Central memory CD8-positive, alpha-beta T cell (primary cell): ENCODE data around the gene CTNNA2.

Experiments used
- ATAC-seq: fragments of 150-1000 bp; cut with Tn5 transposase; replicated peaks from 2 replicates; pipeline ENCODE4 v1.10.0; 2022; ENCODE audit warnings: mild to moderate bottlenecking, moderate FRiP score, moderate number of reproducible peaks; ENCODE audit not compliant: poor library complexity, severe bottlenecking; ENCODE audit errors: extremely low read depth
- DNase-seq, 2 donors: peaks; one replicate each; pipeline ENCODE4 v3.0.0; 2021; ENCODE audit warnings: low spot score in 2 of 2
- H3K27ac Mint-ChIP-seq: one replicate; pipeline ENCODE4 v1.8.0; 2022; ENCODE audit warnings: low read depth, mild to moderate bottlenecking, moderate library complexity, mixed read lengths
- H3K27me3 Mint-ChIP-seq: one replicate; pipeline ENCODE4 v1.8.0; 2022; ENCODE audit warnings: mixed read lengths
- H3K36me3 Mint-ChIP-seq: one replicate; pipeline ENCODE4 v1.8.0; 2022; ENCODE audit warnings: mild to moderate bottlenecking, moderate library complexity, mixed read lengths; ENCODE audit not compliant: insufficient read depth
- H3K4me1 Mint-ChIP-seq: one replicate; pipeline ENCODE4 v1.8.0; 2022; ENCODE audit warnings: mixed read lengths
- H3K4me3 Mint-ChIP-seq: one replicate; pipeline ENCODE4 v1.8.0; 2022; ENCODE audit warnings: mild to moderate bottlenecking, moderate library complexity, mixed read lengths
- H3K9me3 Mint-ChIP-seq: one replicate; pipeline ENCODE4 v1.8.0; 2022; ENCODE audit warnings: mixed read lengths

CTNNA2 gene

GRCh38 chr2:79721966-79722365 lies 209.1 kb downstream of the CTNNA2 start:
- Mint-ChIP-seq H3K27me3 (no peaks in the 10 kb centered on the region), H3K4me3 (no peak overlapping the region), H3K4me1 (no peaks in the 10 kb centered on the region), H3K27ac (no peak overlapping the region), H3K36me3 (no peaks in the 10 kb centered on the region), H3K9me3 (peaks cover 18% of the 10 kb centered on the region)
- DNase-seq (no peak), ATAC-seq (no peak)

- no peak for ATAC-seq
- Mint-ChIP-seq H3K27me3 (no peaks in the 10 kb centered on the region), H3K36me3 (no peaks in the 10 kb centered on the region), H3K9me3 (peaks cover 17% of the 10 kb centered on the region), H3K27ac (no peak overlapping the region), H3K4me1 (no peaks in the 10 kb centered on the region), H3K4me3 (no peak overlapping the region)
- no peak for DNase-seq
These were observed 211.0 kb downstream of the CTNNA2 start for GRCh38 chr2:79723830-79724229.

- ATAC-seq (no peak), DNase-seq (no peak)
- H3K27ac Mint-ChIP-seq, result no peak overlapping the region
- H3K27me3 Mint-ChIP-seq, result no peaks in the 10 kb centered on the region
- no peaks in the 10 kb centered on the region for H3K36me3 Mint-ChIP-seq
- H3K4me1 Mint-ChIP-seq, result no peaks in the 10 kb centered on the region
- peaks cover 5% of the 10 kb centered on the region for H3K9me3 Mint-ChIP-seq
- H3K4me3 Mint-ChIP-seq, result no peak overlapping the region
These were observed 216.7 kb downstream of the CTNNA2 start for GRCh38 chr2:79729532-79729931.

GRCh38 chr2:79734518-79734917 lies 221.7 kb downstream of the CTNNA2 start:
- no peak for ATAC-seq
- Mint-ChIP-seq H3K4me1 (no peaks in the 10 kb centered on the region), H3K27ac (no peak overlapping the region), H3K27me3 (no peaks in the 10 kb centered on the region), H3K4me3 (no peak overlapping the region), H3K36me3 (no peaks in the 10 kb centered on the region), H3K9me3 (peaks cover 6% of the 10 kb centered on the region)
- no peak for DNase-seq

GRCh38 chr2:79740879-79741443 lies 228.1 kb downstream of the CTNNA2 start:
- no peaks in the 10 kb centered on the region for H3K27me3 Mint-ChIP-seq
- no peaks in the 10 kb centered on the region for H3K36me3 Mint-ChIP-seq
- DNase-seq, result no peak
- H3K9me3 Mint-ChIP-seq, result peaks cover 27% of the 10 kb centered on the region
- H3K4me3 Mint-ChIP-seq, result no peak overlapping the region
- ATAC-seq, result no peak
- no peaks in the 10 kb centered on the region for H3K4me1 Mint-ChIP-seq
- H3K27ac Mint-ChIP-seq, result no peak overlapping the region

GRCh38 chr2:79750321-79750720 lies 237.5 kb downstream of the CTNNA2 start:
- DNase-seq (no peak), ATAC-seq (no peak)
- H3K9me3 Mint-ChIP-seq, result peaks cover 40% of the 10 kb centered on the region
- no peaks in the 10 kb centered on the region for H3K4me1 Mint-ChIP-seq
- no peaks in the 10 kb centered on the region for H3K36me3 Mint-ChIP-seq
- H3K4me3 Mint-ChIP-seq, result no peak overlapping the region
- H3K27ac Mint-ChIP-seq, result no peak overlapping the region
- no peaks in the 10 kb centered on the region for H3K27me3 Mint-ChIP-seq

GRCh38 chr2:79757526-79757925 lies 244.7 kb downstream of the CTNNA2 start:
- Mint-ChIP-seq H3K9me3 (peaks cover 31% of the 10 kb centered on the region), H3K36me3 (no peaks in the 10 kb centered on the region), H3K4me3 (no peak overlapping the region), H3K27ac (no peak overlapping the region), H3K27me3 (no peaks in the 10 kb centered on the region), H3K4me1 (no peaks in the 10 kb centered on the region)
- DNase-seq, result no peak
- no peak for ATAC-seq

GRCh38 chr2:79758042-79758441 lies 245.2 kb downstream of the CTNNA2 start:
- no peak overlapping the region for H3K4me3 Mint-ChIP-seq
- ATAC-seq (no peak), DNase-seq (no peak)
- H3K36me3 Mint-ChIP-seq, result no peaks in the 10 kb centered on the region
- H3K27ac Mint-ChIP-seq, result no peak overlapping the region
- H3K4me1 Mint-ChIP-seq, result no peaks in the 10 kb centered on the region
- H3K9me3 Mint-ChIP-seq, result peaks cover 28% of the 10 kb centered on the region
- H3K27me3 Mint-ChIP-seq, result no peaks in the 10 kb centered on the region

- DNase-seq (no peak), ATAC-seq (no peak)
- H3K27me3 Mint-ChIP-seq, result no peaks in the 10 kb centered on the region
- H3K4me3 Mint-ChIP-seq, result no peak overlapping the region
- H3K27ac Mint-ChIP-seq, result no peak overlapping the region
- H3K36me3 Mint-ChIP-seq, result no peaks in the 10 kb centered on the region
- H3K9me3 Mint-ChIP-seq, result peaks cover 23% of the 10 kb centered on the region
- no peaks in the 10 kb centered on the region for H3K4me1 Mint-ChIP-seq
These were observed 246.0 kb downstream of the CTNNA2 start for GRCh38 chr2:79758749-79759282.

- H3K9me3 Mint-ChIP-seq, result peaks cover 22% of the 10 kb centered on the region
- H3K4me3 Mint-ChIP-seq, result no peak overlapping the region
- ATAC-seq, result no peak
- H3K27ac Mint-ChIP-seq, result no peak overlapping the region
- no peaks in the 10 kb centered on the region for H3K27me3 Mint-ChIP-seq
- H3K36me3 Mint-ChIP-seq, result peaks cover 2% of the 10 kb centered on the region
- no peak for DNase-seq
- no peaks in the 10 kb centered on the region for H3K4me1 Mint-ChIP-seq
These were observed 258.1 kb downstream of the CTNNA2 start for GRCh38 chr2:79770926-79771325.

- Mint-ChIP-seq H3K27me3 (no peaks in the 10 kb centered on the region), H3K27ac (no peak overlapping the region), H3K4me1 (no peaks in the 10 kb centered on the region), H3K4me3 (no peak overlapping the region), H3K36me3 (peaks cover 2% of the 10 kb centered on the region), H3K9me3 (peaks cover 18% of the 10 kb centered on the region)
- DNase-seq, result no peak
- no peak for ATAC-seq
These were observed 258.6 kb downstream of the CTNNA2 start for GRCh38 chr2:79771493-79771892.

- Mint-ChIP-seq H3K9me3 (peaks cover 13% of the 10 kb centered on the region), H3K36me3 (peaks cover 2% of the 10 kb centered on the region), H3K4me1 (no peaks in the 10 kb centered on the region), H3K27ac (no peak overlapping the region), H3K27me3 (no peaks in the 10 kb centered on the region), H3K4me3 (no peak overlapping the region)
- no peak for ATAC-seq
- no peak for DNase-seq
These were observed 261.2 kb downstream of the CTNNA2 start for GRCh38 chr2:79774016-79774415.

- no peaks in the 10 kb centered on the region for H3K4me1 Mint-ChIP-seq
- H3K27me3 Mint-ChIP-seq, result no peaks in the 10 kb centered on the region
- ATAC-seq (no peak), DNase-seq (no peak)
- no peak overlapping the region for H3K4me3 Mint-ChIP-seq
- H3K27ac Mint-ChIP-seq, result no peak overlapping the region
- H3K36me3 Mint-ChIP-seq, result no peaks in the 10 kb centered on the region
- peaks cover 26% of the 10 kb centered on the region for H3K9me3 Mint-ChIP-seq
These were observed 263.6 kb downstream of the CTNNA2 start for GRCh38 chr2:79776461-79776860.
